GM21528 (cell line): ENCODE measurements around the gene TMUB1.

Experiments used
- ATAC-seq: cut with Tn5 transposase; IDR thresholded peaks from one replicate; pipeline ENCODE4 v1.9.1; 2021; ENCODE audit warnings: mild to moderate bottlenecking, moderate library complexity; ENCODE audit not compliant: unreplicated experiment, low FRiP score

The TMUB1 gene, protein sequence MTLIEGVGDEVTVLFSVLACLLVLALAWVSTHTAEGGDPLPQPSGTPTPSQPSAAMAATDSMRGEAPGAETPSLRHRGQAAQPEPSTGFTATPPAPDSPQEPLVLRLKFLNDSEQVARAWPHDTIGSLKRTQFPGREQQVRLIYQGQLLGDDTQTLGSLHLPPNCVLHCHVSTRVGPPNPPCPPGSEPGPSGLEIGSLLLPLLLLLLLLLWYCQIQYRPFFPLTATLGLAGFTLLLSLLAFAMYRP

DNA sequence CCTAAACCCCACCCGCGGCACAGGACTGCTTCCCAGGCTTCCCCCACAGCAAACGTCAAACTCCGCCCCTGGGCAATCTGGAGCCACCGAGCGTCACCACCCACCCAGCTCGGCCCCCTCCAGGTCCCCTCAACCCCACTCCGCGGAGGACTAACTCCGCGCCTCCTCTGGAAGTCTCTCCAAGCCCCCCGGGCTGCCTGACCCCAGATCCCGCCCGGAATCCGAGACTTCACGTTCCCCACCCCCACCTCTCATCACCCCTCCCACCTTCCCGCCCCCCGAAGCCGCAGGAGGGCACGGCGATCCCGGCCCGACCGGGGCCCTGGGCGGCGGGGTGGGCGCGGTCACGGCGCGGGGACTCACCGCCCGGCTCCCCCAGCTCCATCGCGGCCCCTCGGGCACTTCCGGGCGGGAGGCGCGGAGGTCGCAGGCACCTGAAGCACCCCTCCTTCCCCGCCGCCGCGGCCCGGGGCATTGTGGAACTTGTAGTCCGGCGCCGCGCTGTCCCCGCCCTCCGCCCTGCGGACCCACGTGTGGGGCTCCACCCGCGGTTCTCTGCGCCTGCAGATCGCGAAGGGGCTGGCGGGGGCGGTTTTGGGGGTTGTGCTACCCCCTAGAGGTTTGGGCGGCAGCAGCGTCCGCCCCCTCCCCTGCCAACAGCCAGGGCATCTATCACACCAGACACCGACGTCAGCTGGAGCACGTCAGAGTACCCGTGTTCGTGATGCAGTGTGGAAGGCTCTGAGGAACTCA lies at the start of gene TMUB1:
TSS of gene TMUB1 (minus strand) at position 423 of the 753 bp plus-strand sequence. CDS start 930 bp downstream, outside the sequence.
- peak; percentile 48 for ATAC-seq

- no peak for ATAC-seq
Observed at GRCh38 chr7:151132461-151133205, 49.3 kb upstream of the TMUB1 start.

DNA sequence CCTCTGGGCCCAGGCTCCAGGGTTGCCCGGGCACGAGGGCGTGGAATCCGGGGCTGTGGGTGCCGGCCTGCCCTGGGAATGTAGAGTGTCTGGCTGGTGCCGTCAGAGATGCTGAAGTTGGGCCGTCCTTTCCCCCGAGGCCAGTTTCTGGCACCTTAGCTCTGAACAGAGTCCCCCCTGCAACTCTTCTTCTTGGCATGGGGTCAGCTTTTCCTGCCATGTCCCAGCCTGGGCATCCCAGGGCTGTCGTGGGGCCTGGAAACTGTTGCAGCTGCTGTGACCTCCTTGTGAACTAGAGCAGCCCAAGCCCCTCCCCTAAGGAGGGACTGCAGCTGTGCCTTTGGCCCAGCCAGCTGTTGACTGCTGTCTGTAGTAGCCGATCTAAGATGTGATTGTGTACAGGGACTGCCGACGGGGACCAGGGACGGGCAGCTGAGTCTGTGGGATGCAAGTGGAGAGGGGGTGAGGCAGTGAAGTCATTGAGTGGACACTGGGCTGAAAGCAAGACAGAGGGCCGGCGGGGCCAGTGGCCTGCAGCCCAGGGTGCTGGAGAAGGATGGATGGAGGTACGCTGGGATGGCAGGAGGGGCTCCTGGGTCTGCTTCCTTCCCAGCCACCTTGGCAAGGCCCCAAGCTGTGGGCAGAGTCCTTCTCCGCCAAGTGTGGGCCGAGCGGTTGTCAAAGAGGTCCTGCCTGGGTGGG lies 48.5 kb upstream of the TMUB1 start:
- ATAC-seq = no peak

GRCh38 chr7:151131224-151131591 lies 47.9 kb upstream of the TMUB1 start:
- no peak for ATAC-seq

DNA sequence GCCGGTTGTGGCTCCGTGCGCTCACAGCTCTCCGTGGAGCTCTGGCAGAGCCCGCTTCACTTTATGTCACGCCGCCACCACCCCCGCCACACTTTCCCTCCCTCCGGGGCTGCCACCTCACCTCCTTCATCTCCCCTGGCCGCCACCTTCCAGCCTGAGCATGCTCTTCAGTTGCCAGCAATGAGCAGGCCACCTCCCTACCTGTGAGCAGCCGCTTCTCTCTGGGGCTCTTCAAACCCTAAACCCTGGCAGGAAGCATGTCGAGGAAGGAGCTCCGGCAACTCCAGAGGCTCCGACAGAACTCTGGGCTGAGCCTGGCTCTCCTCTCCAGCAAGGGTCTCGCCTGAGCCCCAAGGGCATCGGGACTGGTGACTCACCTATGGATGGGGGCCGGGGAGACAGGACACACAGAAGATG lies 47.5 kb upstream of the TMUB1 start:
- ATAC-seq = no peak

DNA sequence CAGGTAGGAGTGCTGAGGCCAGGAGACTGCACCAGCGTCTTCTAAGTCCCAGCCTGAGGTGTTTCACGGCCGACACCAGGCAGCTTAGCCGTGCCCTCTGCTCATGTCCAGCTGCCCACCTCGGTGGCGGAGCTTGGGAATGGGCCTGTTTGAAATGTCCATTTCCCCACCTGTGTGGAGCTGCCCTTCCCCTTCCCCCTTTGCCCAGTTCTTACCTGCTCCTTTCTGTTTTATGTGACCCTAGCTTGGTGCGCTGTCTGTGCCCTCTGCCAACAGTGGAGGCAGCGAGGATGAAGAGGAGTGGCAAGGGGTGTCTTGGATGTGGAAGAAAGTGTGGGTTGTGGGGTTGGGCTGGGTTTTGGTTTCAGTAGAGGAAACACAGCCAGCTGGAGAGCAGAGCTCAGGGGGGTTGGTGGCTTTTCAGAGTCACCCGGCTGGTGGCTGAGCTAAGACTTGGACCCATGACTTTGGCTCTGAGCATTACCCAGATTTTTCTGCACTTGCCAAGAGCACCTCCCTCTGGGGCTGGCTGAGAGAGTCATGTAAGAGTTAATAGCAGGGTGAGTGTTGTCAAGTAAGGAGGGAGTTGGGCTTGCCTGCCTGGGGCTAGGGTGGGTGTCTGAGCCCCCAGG lies 46.8 kb upstream of the TMUB1 start:
- ATAC-seq = no peak

- ATAC-seq = no peak
Observed at GRCh38 chr7:151129117-151129959, 46.0 kb upstream of the TMUB1 start.

DNA sequence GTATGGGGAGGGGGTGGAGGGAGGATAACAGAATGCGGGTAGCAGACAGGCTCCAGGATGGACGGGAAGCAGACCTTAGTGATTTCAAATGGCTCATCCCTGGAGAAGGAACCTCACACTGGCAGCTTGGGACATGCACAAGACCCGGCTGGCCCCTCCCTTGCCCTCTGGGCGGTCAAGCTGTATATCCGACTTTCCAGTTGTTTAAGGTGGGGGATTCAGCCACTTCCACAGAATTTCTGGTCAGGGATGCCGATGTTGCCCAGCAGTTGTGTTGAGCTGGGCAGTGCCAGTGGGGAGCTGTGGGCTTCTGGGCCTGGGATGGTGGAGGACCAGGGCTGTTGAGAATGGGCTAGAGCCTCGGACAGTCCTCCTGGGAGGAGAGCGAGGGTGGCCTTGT lies 45.4 kb upstream of the TMUB1 start:
- ATAC-seq = no peak

DNA sequence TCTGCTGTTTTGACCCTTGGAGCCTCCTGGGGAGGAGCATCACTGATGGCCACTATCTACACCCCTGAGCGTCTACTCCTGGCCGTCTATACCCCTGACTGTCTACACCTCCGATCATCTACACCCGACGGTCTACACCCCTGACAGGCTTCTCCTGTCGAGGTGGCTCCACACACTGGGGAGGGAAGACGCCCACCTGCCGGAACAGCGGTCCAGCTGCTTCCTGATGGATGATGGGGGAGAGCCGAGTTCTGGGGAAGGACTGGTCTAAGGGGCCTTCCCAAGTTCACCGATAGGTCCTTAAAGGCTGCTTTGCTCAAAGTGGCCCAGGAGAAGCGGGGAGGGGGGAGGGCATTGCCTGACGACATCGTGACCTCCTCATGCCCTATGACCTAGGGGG lies 44.9 kb upstream of the TMUB1 start:
- ATAC-seq = no peak

DNA sequence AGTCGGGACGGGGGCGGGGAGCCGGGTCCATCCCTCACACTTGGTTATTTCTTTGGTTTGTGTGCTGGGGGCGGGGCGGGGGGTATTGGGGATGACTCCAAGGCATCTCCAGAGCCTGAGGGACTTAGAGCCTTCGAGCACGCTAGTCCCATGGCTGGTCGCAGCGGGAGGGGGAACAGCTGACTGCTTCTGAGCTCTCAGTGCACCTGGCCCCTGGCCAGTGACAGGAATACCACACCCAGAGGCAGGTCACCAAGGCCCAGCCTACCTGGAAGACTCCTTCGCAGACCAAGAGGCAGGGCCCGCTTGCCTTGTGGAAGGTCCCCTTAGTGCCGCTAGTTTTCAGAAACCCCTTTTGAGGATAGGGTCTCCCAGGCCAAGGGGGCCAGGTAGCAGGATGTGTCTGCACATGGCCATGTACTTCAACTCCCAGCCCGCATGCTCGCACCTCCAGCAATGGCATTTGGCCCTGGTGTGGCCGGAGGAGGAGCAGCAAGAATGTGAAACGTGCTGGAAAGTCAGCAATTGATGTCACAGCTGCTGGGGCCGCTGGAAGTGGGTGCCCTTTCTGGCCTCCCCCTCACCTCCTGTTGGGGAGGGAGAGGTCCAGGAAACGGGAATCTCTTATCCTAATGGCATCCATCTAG lies 43.3 kb upstream of the TMUB1 start:
- ATAC-seq = no peak

DNA sequence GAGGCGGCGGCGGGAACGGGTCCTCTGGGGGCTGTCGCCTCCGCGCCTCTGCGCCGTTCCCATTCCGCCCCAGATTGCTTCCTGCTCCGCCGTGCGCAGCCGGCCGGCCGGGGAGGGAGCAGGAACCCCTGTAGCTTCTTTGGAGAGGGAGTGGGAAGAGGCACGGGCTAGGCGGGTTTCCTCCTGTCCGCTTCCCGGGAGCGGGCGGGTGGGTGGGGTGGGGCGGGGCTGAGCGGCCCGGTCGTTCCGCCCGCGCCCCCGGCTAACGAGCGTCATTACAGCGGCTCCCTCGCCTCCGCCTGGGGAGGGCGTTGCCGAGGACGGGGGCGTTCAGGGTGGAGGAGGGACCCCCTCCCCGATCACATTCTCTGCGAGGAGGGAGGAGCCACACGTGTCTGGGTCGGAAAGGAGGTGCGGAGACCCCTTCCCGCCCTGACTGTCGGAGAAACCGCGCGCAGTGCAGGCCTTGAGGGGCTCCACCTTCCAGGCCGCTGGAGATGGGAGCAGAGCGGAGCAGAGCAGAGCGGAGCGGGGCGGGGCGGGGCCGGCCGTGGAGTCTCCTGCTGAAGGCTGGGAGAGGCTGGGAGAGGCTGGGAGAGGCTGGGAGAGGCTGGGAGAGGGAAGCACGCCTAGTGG lies 42.7 kb upstream of the TMUB1 start:
- no peak for ATAC-seq

DNA sequence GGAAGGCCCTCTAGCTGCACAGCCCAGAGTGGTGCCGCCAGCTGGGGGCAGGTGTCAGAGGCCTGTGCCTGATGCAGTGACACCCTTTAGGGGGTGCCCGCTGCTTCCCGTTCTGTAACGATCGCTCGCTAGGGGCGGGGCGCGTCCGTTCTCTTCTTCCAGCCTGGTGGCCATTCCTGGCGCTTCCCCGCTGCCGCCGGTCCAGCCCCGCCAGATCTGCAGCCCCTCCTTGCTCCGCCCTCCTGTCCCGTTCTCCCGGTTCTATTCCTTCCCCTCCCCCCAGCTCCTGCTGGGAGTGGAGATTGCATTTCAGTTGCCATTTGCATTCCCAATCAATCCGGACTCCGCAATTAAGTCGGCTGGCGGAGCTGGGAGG lies 42.2 kb upstream of the TMUB1 start:
- ATAC-seq = no peak

GRCh38 chr7:151124899-151125399 lies 41.7 kb upstream of the TMUB1 start:
- no peak for ATAC-seq

- no peak for ATAC-seq
Observed at GRCh38 chr7:151124481-151124880, 41.2 kb upstream of the TMUB1 start.

GRCh38 chr7:151123822-151124464 lies 40.6 kb upstream of the TMUB1 start:
- ATAC-seq = peak; percentile 82

DNA sequence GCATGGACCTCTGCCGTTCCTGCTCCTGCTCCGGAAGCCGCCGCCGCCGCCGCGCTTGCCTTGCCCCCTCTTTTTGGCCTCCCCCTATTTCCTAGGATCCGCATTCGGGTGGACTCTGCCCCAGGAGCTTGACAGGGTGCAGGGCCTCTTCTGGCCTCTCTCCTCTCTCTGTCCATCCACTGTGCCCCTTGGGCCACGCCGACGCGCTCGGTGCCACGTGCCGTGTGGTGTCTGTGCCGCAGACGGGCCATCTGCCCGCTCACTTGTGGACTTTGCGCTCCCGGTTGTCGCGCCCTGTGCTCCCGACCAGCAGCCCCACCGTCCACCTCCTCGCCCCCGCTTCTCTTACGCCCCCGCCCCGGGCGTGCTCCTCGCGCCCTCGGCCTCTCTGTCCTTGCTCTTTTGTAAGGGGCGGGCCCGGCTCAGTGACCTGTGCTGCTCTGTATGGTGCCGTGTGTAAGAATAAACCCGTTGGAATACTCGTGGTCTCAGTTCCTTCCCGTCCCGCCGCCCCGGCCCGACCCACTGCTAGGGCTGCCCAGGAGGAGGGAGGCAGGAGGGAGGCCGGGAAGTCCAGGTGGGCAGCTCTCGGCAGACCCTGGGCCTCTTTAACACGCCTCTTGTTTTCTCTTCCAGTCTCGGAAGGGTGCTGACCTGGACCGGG lies 40.0 kb upstream of the TMUB1 start:
- no peak for ATAC-seq

DNA sequence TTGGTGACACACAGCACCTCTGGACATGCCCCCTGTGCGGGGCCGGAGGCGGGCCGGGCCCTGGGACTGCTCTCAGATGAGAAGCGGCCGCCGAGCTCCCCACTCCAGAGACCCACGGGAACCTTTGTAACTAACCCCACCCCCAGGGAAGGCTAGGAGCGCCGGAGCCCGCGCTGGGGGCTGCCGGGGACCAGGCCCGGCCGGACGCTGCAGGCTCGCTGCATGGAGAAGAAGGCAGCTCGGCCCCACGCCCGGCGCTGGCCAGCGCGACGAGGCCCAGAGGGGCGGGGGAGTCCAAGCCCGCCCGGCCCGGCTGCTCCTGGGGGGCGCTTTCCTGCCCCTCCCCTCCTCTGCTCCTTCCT lies 39.5 kb upstream of the TMUB1 start:
- ATAC-seq = no peak

- no peak for ATAC-seq
Observed at GRCh38 chr7:151122276-151122675, 39.0 kb upstream of the TMUB1 start.
